Stimulated activated CD8-positive, alpha-beta memory T cell treated with anti-CD3 and anti-CD28 coated beads, Interleukin-7, amount 100 ng/mL, for 4 hours (primary cell): Measurements from ENCODE around the gene ANK3.

Source experiments
- DNase-seq, 2 donors: peaks; one replicate each; pipeline ENCODE4 v3.0.0-alpha.2; 2020; ENCODE audit warnings: low read depth in 2 of 2

The ANK3 gene

DNA sequence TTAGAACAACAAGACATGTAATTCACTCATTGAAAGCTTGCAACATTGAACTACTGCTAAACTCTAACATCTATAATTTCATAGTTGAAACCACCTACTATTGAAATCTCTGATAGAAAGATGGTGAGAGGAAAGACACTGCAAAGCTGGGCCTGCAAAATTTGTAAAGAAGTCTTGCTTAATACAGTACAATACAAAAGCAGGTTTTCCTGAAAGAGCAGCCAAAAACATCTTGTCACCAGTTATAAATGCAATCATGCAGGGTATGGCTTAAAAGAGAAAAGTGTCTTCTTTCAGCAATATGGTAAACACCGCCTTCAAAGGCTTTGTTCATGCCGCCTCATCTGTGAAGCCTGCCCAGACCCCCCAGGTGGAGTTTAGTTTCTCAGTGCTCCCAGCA is 109.2 kb downstream of the ANK3 start:
- DNase-seq: no peak

DNA sequence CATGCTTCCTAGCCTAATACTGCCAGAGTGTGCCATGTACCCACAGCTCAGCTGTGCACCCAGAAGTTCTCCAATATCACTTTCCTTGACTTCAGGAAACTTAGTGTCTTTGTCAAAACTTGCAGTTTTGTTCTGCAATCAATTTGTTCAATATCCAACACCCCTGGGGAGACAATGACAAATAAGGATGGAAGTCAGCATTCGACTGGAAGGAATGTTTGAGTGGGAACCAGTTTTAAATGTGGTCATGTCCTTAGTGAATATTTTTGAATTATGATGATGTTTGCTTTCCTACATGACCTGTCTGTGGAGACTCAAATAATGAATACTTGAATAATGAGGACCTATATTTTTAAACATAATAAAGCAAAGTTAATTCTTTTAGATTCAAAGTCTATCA is 112.0 kb downstream of the ANK3 start:
- no peak for DNase-seq

DNA sequence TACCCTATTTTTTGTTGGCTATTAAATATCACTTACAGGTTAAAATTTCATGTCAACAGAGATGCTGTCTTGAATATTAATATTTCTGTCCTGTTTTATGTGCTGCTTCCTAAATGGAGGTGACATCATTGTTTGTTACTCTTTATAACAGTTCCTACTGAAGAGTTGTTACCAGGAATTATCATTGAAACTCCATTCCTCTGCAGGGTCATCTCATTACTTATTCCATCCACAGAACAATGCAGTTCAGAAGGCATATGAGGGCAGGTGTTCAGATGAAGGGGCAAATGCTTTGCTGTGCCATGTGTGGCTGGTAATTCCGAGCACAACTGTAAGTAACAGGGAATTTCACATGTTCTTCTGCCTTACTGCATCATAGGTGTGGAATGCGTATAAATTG is 113.4 kb downstream of the ANK3 start:
- DNase-seq: no peak

- DNase-seq: no peak
Observed at GRCh38 chr10:60271319-60272040, 118.2 kb downstream of the ANK3 start.

- no peak for DNase-seq
Observed at GRCh38 chr10:60270426-60270825, 119.2 kb downstream of the ANK3 start.

DNA sequence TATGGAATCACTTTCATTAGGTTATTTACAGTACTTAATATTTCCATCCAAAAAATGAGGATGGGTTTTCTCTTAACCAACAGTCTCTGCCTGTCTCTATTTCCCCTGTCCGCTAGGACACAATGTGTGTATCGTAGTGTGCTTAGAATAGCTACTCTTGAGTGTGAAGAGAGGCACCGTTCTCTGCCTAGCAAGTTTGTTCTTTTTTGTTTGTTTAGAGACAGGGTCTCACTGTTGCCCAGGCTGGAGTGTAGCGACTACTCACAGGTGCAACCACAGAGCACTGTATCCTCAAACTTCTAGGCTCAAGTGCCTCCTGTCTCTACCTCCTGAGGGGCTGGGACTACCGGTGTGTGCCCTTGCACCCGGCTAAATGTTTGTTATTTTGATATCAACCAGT is 121.9 kb downstream of the ANK3 start:
- DNase-seq: no peak

GRCh38 chr10:60266513-60266912 is 123.2 kb downstream of the ANK3 start:
- DNase-seq: no peak

DNA sequence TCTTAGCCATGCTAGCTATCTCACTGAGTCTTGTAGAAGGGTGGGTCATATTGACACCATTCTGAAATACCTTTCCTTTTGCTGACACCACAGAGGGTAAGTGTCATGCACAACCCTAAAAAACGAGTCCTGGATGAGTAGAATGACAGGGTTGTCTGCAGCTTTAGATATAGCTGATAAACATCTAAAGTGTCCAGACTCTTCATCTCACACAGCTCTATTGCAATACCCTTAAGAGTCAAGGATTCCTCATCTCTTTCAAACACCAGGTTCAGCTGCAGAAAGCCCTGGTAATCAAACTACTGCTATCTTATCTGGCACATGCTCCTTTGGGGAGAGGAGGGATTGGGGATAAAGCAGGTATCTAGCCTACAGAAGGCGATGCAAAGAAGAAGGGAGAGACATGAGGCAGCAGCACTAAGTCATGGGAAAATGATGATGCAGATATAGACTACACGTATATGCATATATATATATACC is 127.0 kb downstream of the ANK3 start:
- DNase-seq: no peak

DNA sequence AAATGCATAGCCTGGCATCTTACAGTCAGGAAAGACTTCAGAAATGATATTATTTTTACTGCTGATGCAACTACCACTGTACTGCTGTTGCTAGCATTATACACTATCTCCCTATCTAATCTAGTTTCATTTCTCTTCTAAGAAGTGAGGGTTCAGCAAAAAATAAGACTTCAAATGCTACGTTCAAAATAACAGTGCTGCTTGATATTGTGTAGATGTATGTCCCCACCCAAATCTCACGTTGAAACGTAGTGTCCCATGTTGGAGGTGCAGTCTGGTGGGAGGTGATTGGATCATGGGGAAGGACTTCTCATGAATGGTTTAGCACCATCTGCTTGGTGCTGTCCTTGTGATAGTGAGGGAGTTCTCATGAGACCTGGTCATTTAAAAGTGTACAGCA is 129.4 kb downstream of the ANK3 start:
- DNase-seq: no peak

GRCh38 chr10:60258429-60258797 is 131.3 kb downstream of the ANK3 start:
- no peak for DNase-seq

GRCh38 chr10:60257767-60258428 is 131.8 kb downstream of the ANK3 start:
- no peak for DNase-seq

GRCh38 chr10:60254776-60255175 is 134.9 kb downstream of the ANK3 start:
- DNase-seq: no peak

DNA sequence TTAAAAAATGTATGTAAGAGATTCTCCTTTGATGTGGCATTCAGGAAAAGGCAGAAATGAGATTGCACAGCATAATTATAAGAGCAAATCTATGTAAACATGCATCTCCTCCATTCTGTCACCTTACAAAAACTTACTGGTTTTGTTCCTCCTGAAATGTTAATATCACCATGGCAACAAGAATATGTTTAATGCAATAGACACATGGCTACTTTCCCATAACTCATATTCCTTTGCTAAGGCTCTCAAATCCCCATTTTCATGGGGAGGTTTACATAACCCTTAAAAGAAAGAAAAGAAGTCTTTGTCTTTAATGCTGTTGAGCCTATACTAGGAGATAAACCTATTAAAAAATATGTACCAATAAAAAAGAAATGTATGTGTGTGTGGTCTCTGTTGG is 136.2 kb downstream of the ANK3 start:
- no peak for DNase-seq

- DNase-seq: no peak
Observed at GRCh38 chr10:60252688-60253087, 137.0 kb downstream of the ANK3 start.

DNA sequence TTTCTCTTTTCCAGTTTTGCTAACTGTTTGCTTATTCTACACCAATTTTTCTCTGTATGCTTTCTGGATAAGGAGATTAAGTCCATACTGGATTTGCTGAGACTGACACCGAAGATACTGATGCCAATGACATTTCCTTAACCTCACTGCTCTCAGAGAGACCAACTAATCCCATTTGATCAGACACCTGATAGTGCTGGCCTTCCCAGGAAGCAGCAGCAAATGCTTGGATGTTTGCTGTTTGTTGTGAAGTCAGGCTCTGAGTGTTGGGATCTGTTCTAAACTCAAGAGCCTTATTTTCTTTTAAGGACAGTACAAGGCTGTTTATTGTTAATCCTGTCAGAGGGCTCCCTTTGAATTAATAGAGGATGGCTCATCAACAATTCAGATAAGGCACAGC is 143.3 kb downstream of the ANK3 start:
- DNase-seq: no peak

GRCh38 chr10:60239228-60239627 is 150.4 kb downstream of the ANK3 start:
- DNase-seq: no peak

GRCh38 chr10:60238759-60239100 is 150.9 kb downstream of the ANK3 start:
- no peak for DNase-seq

DNA sequence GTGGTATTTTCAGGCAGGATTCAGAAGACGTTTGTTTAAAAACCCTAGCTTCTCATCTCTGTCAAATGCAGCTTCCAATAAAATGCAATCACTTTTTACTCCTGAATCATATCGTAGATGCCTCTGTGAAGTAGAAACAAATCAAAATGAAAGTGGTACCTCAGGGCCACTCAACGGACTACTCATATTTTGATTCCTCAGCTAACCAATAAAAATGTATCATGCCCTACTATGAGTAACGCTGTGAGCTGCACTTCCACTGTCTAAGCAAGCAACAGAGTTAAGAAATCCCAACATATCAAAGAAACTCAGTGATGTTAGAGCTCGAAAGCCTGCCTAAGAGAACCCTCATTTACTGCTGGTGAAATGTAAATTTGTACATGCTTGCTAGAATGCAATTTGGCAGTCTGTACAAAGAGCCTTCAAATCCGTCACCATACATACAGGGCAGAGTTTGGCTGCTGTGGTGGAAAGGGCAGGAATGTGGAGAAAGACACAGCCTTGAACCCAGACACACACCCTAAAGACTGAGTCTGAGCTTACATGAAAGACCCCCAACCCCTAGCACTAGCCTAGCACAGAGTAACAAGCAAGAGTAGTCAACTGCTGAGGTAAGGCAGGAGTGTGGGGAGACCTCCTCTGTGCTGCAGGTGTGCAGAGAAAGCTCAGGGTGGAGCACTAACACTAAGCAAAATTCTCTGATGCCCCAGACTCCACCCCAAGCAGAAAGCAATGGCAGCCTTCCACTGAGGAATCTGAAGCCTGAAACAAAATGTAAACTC is 151.5 kb downstream of the ANK3 start:
- no peak for DNase-seq

DNA sequence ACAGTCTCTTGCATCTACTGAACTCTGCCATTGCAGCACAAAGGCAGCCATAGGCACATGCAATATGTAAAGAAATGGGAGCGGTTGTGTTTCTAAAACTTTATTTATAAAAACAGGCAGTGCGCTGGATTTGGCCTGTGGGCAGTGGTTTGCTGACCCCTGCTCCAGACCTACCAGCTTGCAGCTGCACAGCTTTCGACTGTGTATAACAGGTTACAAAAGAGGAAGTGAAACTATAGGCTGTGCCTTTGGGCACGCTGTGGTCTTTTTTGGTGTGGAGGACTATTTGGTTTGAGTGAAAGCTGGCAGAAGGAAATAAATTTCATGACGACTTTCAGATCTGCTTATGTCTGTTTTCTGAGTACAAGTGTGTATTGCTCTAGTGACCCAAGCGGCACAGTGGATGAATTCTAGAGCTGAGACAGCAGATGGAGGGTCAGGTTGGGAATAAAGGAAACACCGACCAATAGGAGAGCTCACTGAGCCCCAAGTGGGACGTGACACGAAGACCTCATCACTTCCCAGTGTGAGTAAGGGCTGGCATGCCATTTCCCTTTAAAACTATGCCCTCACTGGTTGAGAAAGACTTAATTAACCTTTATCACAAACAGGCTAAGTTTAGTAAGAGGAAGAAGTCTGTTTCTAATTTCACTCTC is 152.7 kb downstream of the ANK3 start:
- DNase-seq: peak in 1 of 2 donors; percentile 5

DNA sequence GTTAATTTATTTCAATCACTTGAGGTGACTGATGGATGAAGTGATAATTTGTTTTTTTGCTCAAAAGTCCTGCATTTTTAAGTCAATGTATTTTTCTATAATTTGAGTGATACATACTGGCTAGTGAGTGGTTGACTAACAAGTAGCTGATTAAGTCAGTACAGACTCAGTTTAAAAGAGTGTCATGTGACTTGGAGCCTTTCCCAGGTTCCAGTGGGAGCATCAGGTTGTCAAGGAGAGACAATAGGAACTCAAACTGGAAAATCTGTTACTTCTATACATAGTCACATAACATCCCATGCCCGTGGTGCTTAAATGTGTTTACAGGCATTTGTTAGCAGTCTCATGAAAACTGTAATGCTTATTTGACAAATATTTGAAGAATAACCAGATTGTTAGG is 154.7 kb downstream of the ANK3 start:
- no peak for DNase-seq

GRCh38 chr10:60234551-60234950 is 155.1 kb downstream of the ANK3 start:
- no peak for DNase-seq

DNA sequence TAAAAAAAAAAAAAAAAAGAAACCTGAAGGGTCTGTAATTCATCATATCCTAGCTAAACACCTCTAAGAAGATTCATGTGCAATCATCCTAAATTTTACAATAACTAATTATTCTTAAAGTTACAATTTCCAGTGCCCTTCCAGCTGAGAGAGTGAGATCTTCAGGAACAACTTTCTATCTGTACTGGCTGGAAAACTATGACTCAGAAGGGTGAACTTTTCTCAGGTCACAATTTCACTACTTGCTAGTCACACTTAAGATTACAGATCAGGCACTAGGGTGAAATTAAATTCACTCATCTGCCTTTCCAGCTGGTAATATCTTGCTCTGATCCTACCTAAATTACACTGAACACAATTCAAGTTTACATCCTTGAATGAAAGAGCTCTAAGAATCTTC is 158.8 kb downstream of the ANK3 start:
- DNase-seq: no peak
